ENCODE results near the gene PTGER1. TPM values are rescaled to one million over a fixed set of nuclear protein-coding genes. Genes with fewer than 3 reads are reported as not detected.
A peak's percentile ranks its signal among the peaks of the same experiment; 100 is the strongest.

The PTGER1 gene
- total RNA-seq, 1 experiment from 2014 or later = 2.2 TPM

GRCh38 chr19:14432791-14433553, 42.2 kb downstream of the PTGER1 start, which contains the start of gene PKN1:
PKN1 (plus strand) TSS chr19:14433306; CDS start chr19:14433522, 216 bp downstream.
- Histone ChIP-seq H4K20me1 (ENCODE audit: low read length) (no peaks in the 10 kb centered on the region), H3K27ac (ENCODE audit: low read length) (peak within 1 kb of the TSS; percentile 60), H3K79me2 (ENCODE audit: low read length) (peaks cover 46% of the 10 kb centered on the region), H3K4me1 (ENCODE audit: insufficient read depth, low read length) (peaks cover 24% of the 10 kb centered on the region), H3F3A (ENCODE audit: low read length, unreplicated experiment) (no peaks in the 10 kb centered on the region), H3K9me2 (replicated peaks; ENCODE audit: low read length) (no peaks in the 10 kb centered on the region), H3K27me3 (ENCODE audit: low read length) (no peaks in the 10 kb centered on the region), H2AFZ (ENCODE audit: low read length) (peak within 1 kb of the TSS; percentile 94), H3K36me3 (ENCODE audit: low read depth, low read length) (peaks cover 3% of the 10 kb centered on the region; the same call in 1 of the 2 replicates), H3K9me3 (ENCODE audit: low read length) (no peaks in the 10 kb centered on the region), H3K4me3 (ENCODE audit: low read length) (peak within 1 kb of the TSS; percentile 84), H3K9ac (ENCODE audit: low read length) (peak within 1 kb of the TSS; percentile 77), H3K4me2 (ENCODE audit: low read length) (peak within 1 kb of the TSS; percentile 92)
- no TSS peak for BruUV-seq (replicated peaks)
- ATAC-seq = peak; percentile 21
- POLR2A ChIA-PET (ENCODE audit: unreplicated experiment) = interaction anchor here (0.7 kb wide), 1 partner anchor 65 kb away, joined by 16 read pairs; no protein-coding TSS in a partner anchor
- CTCF ChIA-PET = interaction anchor here (0.5 kb wide), 1 partner anchor 71 kb away, joined by 4 read pairs; no protein-coding TSS in a partner anchor
- intact Hi-C loops (cut with micrococcal nuclease) = no loop called here
- TF ChIP-seq EZH2phosphoT487 (IDR thresholded peaks at IDR 0.05; ENCODE audit: borderline replicate concordance, low read length) (no peak), EZH2 (IDR thresholded peaks at IDR 0.05; ENCODE audit: low read length, unreplicated experiment) (no peak)
- TF ChIP-seq, protein P1, sequence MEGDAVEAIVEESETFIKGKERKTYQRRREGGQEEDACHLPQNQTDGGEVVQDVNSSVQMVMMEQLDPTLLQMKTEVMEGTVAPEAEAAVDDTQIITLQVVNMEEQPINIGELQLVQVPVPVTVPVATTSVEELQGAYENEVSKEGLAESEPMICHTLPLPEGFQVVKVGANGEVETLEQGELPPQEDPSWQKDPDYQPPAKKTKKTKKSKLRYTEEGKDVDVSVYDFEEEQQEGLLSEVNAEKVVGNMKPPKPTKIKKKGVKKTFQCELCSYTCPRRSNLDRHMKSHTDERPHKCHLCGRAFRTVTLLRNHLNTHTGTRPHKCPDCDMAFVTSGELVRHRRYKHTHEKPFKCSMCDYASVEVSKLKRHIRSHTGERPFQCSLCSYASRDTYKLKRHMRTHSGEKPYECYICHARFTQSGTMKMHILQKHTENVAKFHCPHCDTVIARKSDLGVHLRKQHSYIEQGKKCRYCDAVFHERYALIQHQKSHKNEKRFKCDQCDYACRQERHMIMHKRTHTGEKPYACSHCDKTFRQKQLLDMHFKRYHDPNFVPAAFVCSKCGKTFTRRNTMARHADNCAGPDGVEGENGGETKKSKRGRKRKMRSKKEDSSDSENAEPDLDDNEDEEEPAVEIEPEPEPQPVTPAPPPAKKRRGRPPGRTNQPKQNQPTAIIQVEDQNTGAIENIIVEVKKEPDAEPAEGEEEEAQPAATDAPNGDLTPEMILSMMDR (conservative IDR thresholded peaks at IDR 0.05; ENCODE audit: low read depth, low read length) = no peak
- peak; percentile 46 for DNase-seq

GRCh38 chr19:14430712-14431111, 44.4 kb downstream of the PTGER1 start:
- H2AFZ ChIP-seq (ENCODE audit: low read length) = no peak overlapping the region
- H3K4me1 ChIP-seq (ENCODE audit: insufficient read depth, low read length) = peaks cover 24% of the 10 kb centered on the region
- no peak for ATAC-seq
- no peaks in the 10 kb centered on the region for H3K36me3 ChIP-seq (ENCODE audit: low read depth, low read length)
- CTCF ChIA-PET = no interaction called here
- H3K4me2 ChIP-seq (ENCODE audit: low read length) = no peak overlapping the region
- BruUV-seq (replicated peaks) = no TSS peak
- H3K27me3 ChIP-seq (ENCODE audit: low read length) = no peaks in the 10 kb centered on the region
- H3F3A ChIP-seq (ENCODE audit: low read length, unreplicated experiment) = no peaks in the 10 kb centered on the region
- no peaks in the 10 kb centered on the region for H3K9me3 ChIP-seq (ENCODE audit: low read length)
- no peak overlapping the region for H3K27ac ChIP-seq (ENCODE audit: low read length)
- intact Hi-C loops (cut with micrococcal nuclease) = no loop called here
- TF ChIP-seq EZH2phosphoT487 (IDR thresholded peaks at IDR 0.05; ENCODE audit: borderline replicate concordance, low read length) = no peak
- peaks cover 23% of the 10 kb centered on the region for H3K79me2 ChIP-seq (ENCODE audit: low read length)
- H3K9me2 ChIP-seq (replicated peaks; ENCODE audit: low read length) = no peaks in the 10 kb centered on the region
- DNase-seq = no peak
- POLR2A ChIA-PET (ENCODE audit: unreplicated experiment) = no interaction called here
- no peak overlapping the region for H3K9ac ChIP-seq (ENCODE audit: low read length)
- H4K20me1 ChIP-seq (ENCODE audit: low read length) = no peaks in the 10 kb centered on the region
- H3K4me3 ChIP-seq (ENCODE audit: low read length) = no peak overlapping the region

GRCh38 chr19:14428882-14429416, 46.2 kb downstream of the PTGER1 start:
- no peak for DNase-seq
- Histone ChIP-seq H3K36me3 (ENCODE audit: low read depth, low read length) (no peaks in the 10 kb centered on the region), H3K9me3 (ENCODE audit: low read length) (no peaks in the 10 kb centered on the region), H3K9ac (ENCODE audit: low read length) (no peak overlapping the region), H3K9me2 (replicated peaks; ENCODE audit: low read length) (no peaks in the 10 kb centered on the region), H4K20me1 (ENCODE audit: low read length) (no peaks in the 10 kb centered on the region), H3K27me3 (ENCODE audit: low read length) (no peaks in the 10 kb centered on the region), H3K79me2 (ENCODE audit: low read length) (peaks cover 6% of the 10 kb centered on the region), H3K27ac (ENCODE audit: low read length) (no peak overlapping the region), H3F3A (ENCODE audit: low read length, unreplicated experiment) (no peaks in the 10 kb centered on the region), H3K4me2 (ENCODE audit: low read length) (no peak overlapping the region), H3K4me1 (ENCODE audit: insufficient read depth, low read length) (peaks cover 7% of the 10 kb centered on the region), H2AFZ (ENCODE audit: low read length) (no peak overlapping the region), H3K4me3 (ENCODE audit: low read length) (no peak overlapping the region)
- no TSS peak for BruUV-seq (replicated peaks)
- POLR2A ChIA-PET (ENCODE audit: unreplicated experiment) = no interaction called here
- intact Hi-C loops (cut with micrococcal nuclease) = no loop called here
- no peak for ATAC-seq
- TF ChIP-seq EZH2phosphoT487 (IDR thresholded peaks at IDR 0.05; ENCODE audit: borderline replicate concordance, low read length) (no peak), EZH2 (IDR thresholded peaks at IDR 0.05; ENCODE audit: low read length, unreplicated experiment) (no peak)
- TF ChIP-seq, protein P1 (conservative IDR thresholded peaks at IDR 0.05; ENCODE audit: low read depth, low read length) = no peak
- CTCF ChIA-PET = no interaction called here
